CD4-positive, CD25-positive, alpha-beta regulatory T cell (primary cell): ENCODE results near the gene PTPN4. TPM values are rescaled to one million over a fixed set of nuclear protein-coding genes. Genes with fewer than 3 reads are reported as not detected.

Experiments
- ATAC-seq, 2 donors: fragments of 150-1000 bp; cut with Tn5 transposase; one replicate each; pipeline ENCODE4 v1.10.0; 2021; ENCODE audit warnings: low read depth in 2 of 2, moderate number of reproducible peaks in 2 of 2, moderate library complexity in 1 of 2
- DNase-seq, 3 donors: peaks; one replicate each; pipeline versions ENCODE4 v3.0.0 to v3.0.0-alpha.2; 2012 to 2022; ENCODE audit warnings: mixed read lengths in 1 of 3
- H3K27ac ChIP-seq: one replicate; pipeline ENCODE4 v1.7.0; 2013; ENCODE audit warnings: mild to moderate bottlenecking, low read length; ENCODE audit not compliant: insufficient read depth, poor library complexity, severe bottlenecking
- H3K27me3 ChIP-seq: one replicate; pipeline ENCODE4 v1.7.0; 2013; ENCODE audit warnings: low read length; ENCODE audit not compliant: control insufficient read depth, insufficient read depth
- H3K36me3 ChIP-seq: one replicate; pipeline ENCODE4 v1.7.0; 2013; ENCODE audit warnings: mild to moderate bottlenecking, low read length, moderate library complexity; ENCODE audit not compliant: control insufficient read depth, insufficient read depth
- H3K4me1 ChIP-seq: 2 replicates; pipeline ENCODE4 v1.7.0; 2013; ENCODE audit warnings: mild to moderate bottlenecking, low read length; ENCODE audit not compliant: insufficient read depth, control insufficient read depth, poor library complexity, severe bottlenecking
- H3K4me3 ChIP-seq: one replicate; pipeline ENCODE4 v1.7.0; 2013; ENCODE audit warnings: low read depth, mild to moderate bottlenecking, low read length, moderate library complexity
- H3K9me3 ChIP-seq, 2 experiments: 1 replicate in 1 of 2; 2 replicates in 1 of 2; pipeline ENCODE4 v1.7.0; 2013; ENCODE audit warnings: low read length in 2 of 2, mild to moderate bottlenecking in 1 of 2, moderate library complexity in 1 of 2; ENCODE audit not compliant: control insufficient read depth in 2 of 2
- H3K27ac Mint-ChIP-seq, 3 donors: one replicate each; pipeline ENCODE4 v1.8.0; 2020 to 2022; ENCODE audit warnings: mild to moderate bottlenecking in 3 of 3, mixed read lengths in 3 of 3, moderate library complexity in 2 of 3
- H3K27me3 Mint-ChIP-seq: one replicate; pipeline ENCODE4 v1.8.0; 2022; ENCODE audit warnings: mild to moderate bottlenecking, mixed read lengths
- H3K36me3 Mint-ChIP-seq: one replicate; pipeline ENCODE4 v1.8.0; 2020; ENCODE audit warnings: mixed read lengths
- H3K4me1 Mint-ChIP-seq, 4 donors: one replicate each; pipeline ENCODE4 v1.8.0; 2020 to 2022; ENCODE audit warnings: mixed read lengths in 4 of 4, mild to moderate bottlenecking in 1 of 4
- H3K4me3 Mint-ChIP-seq, 4 donors: one replicate each; pipeline ENCODE4 v1.8.0; 2020 to 2022; ENCODE audit warnings: mild to moderate bottlenecking in 4 of 4, mixed read lengths in 4 of 4, moderate library complexity in 3 of 4
- H3K9me3 Mint-ChIP-seq, 7 donors: one replicate each; pipeline ENCODE4 v1.8.0; 2020 to 2022; ENCODE audit warnings: mixed read lengths in 7 of 7, mild to moderate bottlenecking in 3 of 7, moderate library complexity in 2 of 7
- polyA plus RNA-seq, 4 donors: library from polyadenylated mRNA; unstranded; fragments of 300-500 nt; fragmentation: Illumina TruSeq; gene quantifications; one replicate each; pipeline ENCODE4 v1.2.3, GENCODE V29; 2021
- total RNA-seq: library from RNA; stranded (reverse); gene quantifications from one replicate; pipeline ENCODE4 v1.2.3, GENCODE V29; 2022

Gene PTPN4
- total and polyA plus RNA-seq, 5 donors from 2014 or later: 75.2 to 115 (median 110) TPM

- peaks cover 8% of the 10 kb centered on the region for H3K4me1 ChIP-seq
- no peak overlapping the region for H3K4me3 ChIP-seq
- Mint-ChIP-seq H3K4me3 (no peak overlapping the region), H3K27ac (peak overlapping the region in 1 of 3 donors; percentile 62), H3K9me3 (no peaks in the 10 kb centered on the region), H3K27me3 (no peaks in the 10 kb centered on the region), H3K36me3 (peaks cover 51% of the 10 kb centered on the region), H3K4me1 (peaks cover 32 to 43% (median 38%) of the 10 kb centered on the region in 4 donors)
- H3K27ac ChIP-seq: no peak overlapping the region
- DNase-seq (no peak), ATAC-seq (no peak)
- H3K27me3 ChIP-seq: no peaks in the 10 kb centered on the region
- H3K9me3 ChIP-seq: no peaks in the 10 kb centered on the region
- H3K36me3 ChIP-seq: peaks cover 73% of the 10 kb centered on the region
These were observed 187.8 kb downstream of the PTPN4 start for GRCh38 chr2:119947535-119947934.

DNA sequence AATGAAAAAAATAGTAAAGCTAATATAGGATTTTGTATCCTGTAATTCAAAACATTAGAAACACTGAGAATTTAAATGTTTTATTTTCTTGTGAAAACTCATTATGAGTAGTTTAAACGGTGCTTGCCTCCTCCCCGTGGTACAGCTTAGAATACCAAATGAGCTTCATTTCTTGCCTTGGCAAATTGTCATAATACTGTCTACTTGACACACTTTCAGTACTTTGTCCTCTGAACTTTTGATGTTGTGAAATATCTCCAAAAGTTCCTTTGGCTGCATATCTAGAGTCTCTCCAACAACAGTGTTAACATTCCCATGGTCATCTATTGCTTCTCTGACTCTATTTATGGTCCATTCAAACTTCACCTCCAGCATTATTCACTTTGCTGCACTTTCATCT lies 191.2 kb downstream of the PTPN4 start:
- Histone ChIP-seq H3K27ac (no peak overlapping the region), H3K9me3 (no peaks in the 10 kb centered on the region), H3K4me3 (no peak overlapping the region), H3K27me3 (no peaks in the 10 kb centered on the region), H3K36me3 (peaks cover 87% of the 10 kb centered on the region), H3K4me1 (no peaks in the 10 kb centered on the region)
- peaks cover 51% of the 10 kb centered on the region for H3K36me3 Mint-ChIP-seq
- no peak overlapping the region for H3K4me3 Mint-ChIP-seq
- ATAC-seq (no peak), DNase-seq (no peak)
- no peaks in the 10 kb centered on the region for H3K9me3 Mint-ChIP-seq
- peaks cover 18 to 38% (median 31%) of the 10 kb centered on the region in 4 donors for H3K4me1 Mint-ChIP-seq
- H3K27ac Mint-ChIP-seq: peak overlapping the region in 1 of 3 donors; percentile 14
- H3K27me3 Mint-ChIP-seq: no peaks in the 10 kb centered on the region

DNA sequence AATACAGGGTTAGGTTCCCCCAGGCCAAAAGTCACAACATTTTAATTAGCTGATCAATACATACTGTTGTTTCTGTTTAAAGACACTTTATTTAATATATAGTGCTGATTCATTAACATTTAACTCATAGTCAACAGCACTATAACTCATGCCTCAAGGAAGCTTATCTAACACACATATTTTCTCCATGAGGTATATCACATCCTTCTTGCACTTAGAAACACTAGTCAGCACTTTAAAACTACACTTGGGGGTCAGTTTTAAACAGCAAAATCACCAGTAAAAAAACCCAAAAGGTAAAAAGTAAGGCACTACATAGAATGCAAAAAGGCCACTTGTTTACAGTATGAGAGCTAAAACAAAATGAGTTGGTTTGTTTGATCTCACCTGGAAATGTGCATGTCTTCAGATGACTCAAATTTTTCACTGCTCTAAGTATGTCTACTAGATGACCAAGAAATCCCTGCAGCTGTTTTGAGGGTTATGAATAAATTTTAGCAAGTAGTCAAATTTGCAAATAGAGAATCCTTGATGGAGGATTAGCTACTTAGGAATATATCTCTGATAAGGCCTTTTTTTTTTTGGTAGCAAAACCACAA lies 199.0 kb downstream of the PTPN4 start:
- DNase-seq (no peak), ATAC-seq (no peak)
- no peaks in the 10 kb centered on the region for H3K4me1 ChIP-seq
- H3K27ac ChIP-seq: no peak overlapping the region
- no peaks in the 10 kb centered on the region for H3K27me3 ChIP-seq
- peaks cover 87% of the 10 kb centered on the region for H3K36me3 ChIP-seq
- Mint-ChIP-seq H3K9me3 (no peaks in the 10 kb centered on the region), H3K27ac (peak overlapping the region in 2 of 3 donors; percentile 63 to 78), H3K4me1 (peaks cover 10 to 41% (median 24%) of the 10 kb centered on the region in 4 donors), H3K36me3 (peaks cover 57% of the 10 kb centered on the region), H3K4me3 (no peak overlapping the region), H3K27me3 (no peaks in the 10 kb centered on the region)
- H3K9me3 ChIP-seq: no peaks in the 10 kb centered on the region
- H3K4me3 ChIP-seq: no peak overlapping the region

- H3K4me1 Mint-ChIP-seq: peaks cover 15 to 32% (median 18%) of the 10 kb centered on the region in 4 donors
- H3K4me1 ChIP-seq: no peaks in the 10 kb centered on the region
- no peak overlapping the region for H3K27ac ChIP-seq
- H3K27ac Mint-ChIP-seq: no peak overlapping the region
- no peaks in the 10 kb centered on the region for H3K27me3 Mint-ChIP-seq
- H3K4me3 ChIP-seq: no peak overlapping the region
- ATAC-seq (no peak), DNase-seq (no peak)
- no peaks in the 10 kb centered on the region for H3K9me3 Mint-ChIP-seq
- no peaks in the 10 kb centered on the region for H3K9me3 ChIP-seq
- no peaks in the 10 kb centered on the region for H3K27me3 ChIP-seq
- H3K4me3 Mint-ChIP-seq: no peak overlapping the region
- H3K36me3 Mint-ChIP-seq: peaks cover 61% of the 10 kb centered on the region
- H3K36me3 ChIP-seq: peaks cover 92% of the 10 kb centered on the region
These were observed 201.1 kb downstream of the PTPN4 start for GRCh38 chr2:119960821-119961220.

DNA sequence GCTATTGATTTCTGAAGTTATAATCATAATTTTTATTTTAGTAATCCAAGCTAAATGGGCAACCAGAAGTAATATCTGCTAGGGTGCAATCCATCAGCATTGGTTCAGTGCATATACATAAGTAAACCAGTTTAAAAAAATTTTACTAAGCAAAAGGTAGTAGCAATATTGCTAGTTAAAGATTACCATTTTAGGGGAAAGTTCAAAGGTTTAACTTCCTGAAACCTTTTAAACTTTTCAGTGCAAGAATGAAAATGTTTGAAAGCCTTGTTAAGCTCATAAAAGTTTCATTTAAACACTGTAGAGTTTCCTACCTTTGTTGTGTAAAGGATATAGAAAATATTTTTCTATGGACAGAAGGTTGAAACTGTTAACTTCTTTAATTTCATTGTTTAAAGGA lies 222.2 kb downstream of the PTPN4 start:
- H3K27ac Mint-ChIP-seq: no peak overlapping the region
- peaks cover 4 to 22% (median 7%) of the 10 kb centered on the region in 4 donors for H3K4me1 Mint-ChIP-seq
- no peaks in the 10 kb centered on the region for H3K9me3 ChIP-seq
- no peaks in the 10 kb centered on the region for H3K4me1 ChIP-seq
- peaks cover 12% of the 10 kb centered on the region for H3K36me3 ChIP-seq
- H3K36me3 Mint-ChIP-seq: peaks cover 7% of the 10 kb centered on the region
- no peak overlapping the region for H3K4me3 Mint-ChIP-seq
- H3K27me3 Mint-ChIP-seq: no peaks in the 10 kb centered on the region
- no peak overlapping the region for H3K27ac ChIP-seq
- H3K4me3 ChIP-seq: no peak overlapping the region
- DNase-seq: no peak
- peaks cover 0 to 2% (median 0%) of the 10 kb centered on the region in 7 donors for H3K9me3 Mint-ChIP-seq
- H3K27me3 ChIP-seq: no peaks in the 10 kb centered on the region
- ATAC-seq: no peak

DNA sequence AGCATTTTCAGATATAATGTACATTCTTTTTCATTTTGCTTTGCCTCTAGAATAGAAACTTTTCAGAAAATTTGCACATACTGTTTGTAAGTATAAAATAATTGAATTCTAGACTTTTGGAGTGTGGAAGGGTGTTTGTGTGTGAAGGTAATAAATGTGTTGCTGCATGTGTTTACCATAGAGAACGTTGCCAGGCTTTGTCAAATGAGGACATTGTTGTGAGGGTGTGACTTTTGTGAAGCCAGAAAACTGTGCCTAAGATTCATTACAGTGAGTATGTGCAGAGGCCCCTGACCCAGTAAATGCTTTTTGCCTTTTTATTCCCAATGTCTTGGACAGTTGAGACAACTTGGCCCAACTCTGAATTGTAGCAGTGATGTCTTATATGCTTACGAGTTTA lies 222.8 kb downstream of the PTPN4 start:
- Histone ChIP-seq H3K36me3 (peaks cover 6% of the 10 kb centered on the region), H3K27me3 (no peaks in the 10 kb centered on the region), H3K4me1 (no peaks in the 10 kb centered on the region), H3K4me3 (no peak overlapping the region), H3K9me3 (no peaks in the 10 kb centered on the region), H3K27ac (no peak overlapping the region)
- Mint-ChIP-seq H3K4me3 (no peak overlapping the region), H3K4me1 (peaks cover 4 to 17% (median 7%) of the 10 kb centered on the region in 4 donors), H3K27ac (peak overlapping the region in 1 of 3 donors; percentile 49), H3K27me3 (peaks cover 4% of the 10 kb centered on the region), H3K9me3 (peaks cover 0 to 2% (median 0%) of the 10 kb centered on the region in 7 donors), H3K36me3 (peaks cover 3% of the 10 kb centered on the region)
- DNase-seq (no peak), ATAC-seq (no peak)

DNA sequence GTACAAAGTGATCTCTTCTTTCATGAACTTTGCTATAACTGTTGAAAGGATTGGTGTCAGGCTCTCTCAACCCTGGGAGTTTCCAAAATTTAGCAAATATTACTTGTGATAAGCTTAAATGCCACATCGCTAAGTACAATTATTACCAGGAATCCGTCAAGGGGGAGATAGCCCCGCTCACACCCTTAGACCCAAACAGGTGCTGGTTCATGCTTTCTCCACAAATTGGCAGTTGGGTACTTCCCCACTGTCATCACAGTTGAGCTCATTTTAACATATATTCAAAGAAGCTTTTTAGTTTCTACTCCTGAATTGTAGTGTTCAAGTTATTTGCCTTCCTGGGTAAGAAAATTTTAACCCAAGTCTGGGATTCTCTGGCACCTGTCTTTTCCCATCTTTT lies 223.4 kb downstream of the PTPN4 start:
- Histone ChIP-seq H3K36me3 (no peaks in the 10 kb centered on the region), H3K4me1 (no peaks in the 10 kb centered on the region), H3K27ac (no peak overlapping the region), H3K27me3 (no peaks in the 10 kb centered on the region), H3K4me3 (no peak overlapping the region), H3K9me3 (no peaks in the 10 kb centered on the region)
- peaks cover 3% of the 10 kb centered on the region for H3K36me3 Mint-ChIP-seq
- DNase-seq: no peak
- peak overlapping the region in 1 of 3 donors; percentile 49 for H3K27ac Mint-ChIP-seq
- H3K27me3 Mint-ChIP-seq: peaks cover 4% of the 10 kb centered on the region
- H3K4me1 Mint-ChIP-seq: peaks cover 4 to 17% (median 7%) of the 10 kb centered on the region in 4 donors
- no peak overlapping the region for H3K4me3 Mint-ChIP-seq
- no peak for ATAC-seq
- peaks cover 0 to 2% (median 0%) of the 10 kb centered on the region in 7 donors for H3K9me3 Mint-ChIP-seq

DNA sequence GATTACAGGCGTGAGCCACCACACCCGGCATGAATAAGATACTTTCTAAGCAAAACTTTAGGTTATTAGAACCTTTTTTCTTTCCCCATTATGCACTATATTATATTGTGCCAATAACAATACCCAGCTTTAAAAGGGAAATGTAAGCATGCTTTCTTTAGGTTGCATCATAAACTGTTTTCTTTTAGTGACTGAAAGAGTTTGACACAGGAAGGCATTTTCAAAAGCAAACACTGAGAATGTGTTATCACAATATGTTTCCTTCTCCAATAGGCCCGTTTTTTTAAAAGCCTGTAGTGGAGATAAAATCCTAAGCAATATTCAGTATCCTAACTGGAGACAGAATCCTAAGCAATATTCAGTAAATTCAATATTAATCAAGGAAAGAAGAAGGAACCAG lies 236.4 kb downstream of the PTPN4 start:
- no peaks in the 10 kb centered on the region for H3K4me1 ChIP-seq
- no peak overlapping the region for H3K4me3 ChIP-seq
- ATAC-seq: no peak
- no peak overlapping the region for H3K27ac Mint-ChIP-seq
- H3K4me1 Mint-ChIP-seq: peaks cover 0 to under 1% (median 0%) of the 10 kb centered on the region in 4 donors
- H3K36me3 ChIP-seq: no peaks in the 10 kb centered on the region
- H3K4me3 Mint-ChIP-seq: no peak overlapping the region
- H3K27ac ChIP-seq: no peak overlapping the region
- H3K27me3 Mint-ChIP-seq: peaks cover 11% of the 10 kb centered on the region
- H3K27me3 ChIP-seq: no peaks in the 10 kb centered on the region
- H3K9me3 Mint-ChIP-seq: no peaks in the 10 kb centered on the region
- no peak for DNase-seq
- H3K36me3 Mint-ChIP-seq: no peaks in the 10 kb centered on the region
- H3K9me3 ChIP-seq: no peaks in the 10 kb centered on the region
